ENCODE results near the gene CARMIL1.

The CARMIL1 gene

GRCh38 chr6:25623065-25623464 is 343.9 kb downstream of the CARMIL1 start:
- Histone ChIP-seq H3K79me2 (ENCODE audit: low read length) (no peaks in the 10 kb centered on the region), H3K4me2 (ENCODE audit: low read length) (no peak overlapping the region), H4K20me1 (ENCODE audit: insufficient read depth, low read length) (no peaks in the 10 kb centered on the region), H3K27me3 (ENCODE audit: low read depth, low read length) (peaks cover 19% of the 10 kb centered on the region), H3K27ac (ENCODE audit: low read length) (no peak overlapping the region), H3K9ac (ENCODE audit: low read length) (no peak overlapping the region), H3K36me3 (replicated peaks; ENCODE audit: low read depth, low read length) (no peaks in the 10 kb centered on the region), H3K4me3 (ENCODE audit: low read length) (no peak overlapping the region), H2AFZ (ENCODE audit: low read depth, low read length) (no peak overlapping the region), H3K4me1 (ENCODE audit: low read length) (peaks cover 14% of the 10 kb centered on the region), H3K9me3 (ENCODE audit: insufficient read depth, low read length) (no peaks in the 10 kb centered on the region)
- TF ChIP-seq, protein P1, sequence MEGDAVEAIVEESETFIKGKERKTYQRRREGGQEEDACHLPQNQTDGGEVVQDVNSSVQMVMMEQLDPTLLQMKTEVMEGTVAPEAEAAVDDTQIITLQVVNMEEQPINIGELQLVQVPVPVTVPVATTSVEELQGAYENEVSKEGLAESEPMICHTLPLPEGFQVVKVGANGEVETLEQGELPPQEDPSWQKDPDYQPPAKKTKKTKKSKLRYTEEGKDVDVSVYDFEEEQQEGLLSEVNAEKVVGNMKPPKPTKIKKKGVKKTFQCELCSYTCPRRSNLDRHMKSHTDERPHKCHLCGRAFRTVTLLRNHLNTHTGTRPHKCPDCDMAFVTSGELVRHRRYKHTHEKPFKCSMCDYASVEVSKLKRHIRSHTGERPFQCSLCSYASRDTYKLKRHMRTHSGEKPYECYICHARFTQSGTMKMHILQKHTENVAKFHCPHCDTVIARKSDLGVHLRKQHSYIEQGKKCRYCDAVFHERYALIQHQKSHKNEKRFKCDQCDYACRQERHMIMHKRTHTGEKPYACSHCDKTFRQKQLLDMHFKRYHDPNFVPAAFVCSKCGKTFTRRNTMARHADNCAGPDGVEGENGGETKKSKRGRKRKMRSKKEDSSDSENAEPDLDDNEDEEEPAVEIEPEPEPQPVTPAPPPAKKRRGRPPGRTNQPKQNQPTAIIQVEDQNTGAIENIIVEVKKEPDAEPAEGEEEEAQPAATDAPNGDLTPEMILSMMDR (IDR thresholded peaks at IDR 0.05; ENCODE audit: low read depth, low read length) = no peak
- no peak for TF ChIP-seq EZH2phosphoT487 (IDR thresholded peaks at IDR 0.05; ENCODE audit: low read depth)

DNA sequence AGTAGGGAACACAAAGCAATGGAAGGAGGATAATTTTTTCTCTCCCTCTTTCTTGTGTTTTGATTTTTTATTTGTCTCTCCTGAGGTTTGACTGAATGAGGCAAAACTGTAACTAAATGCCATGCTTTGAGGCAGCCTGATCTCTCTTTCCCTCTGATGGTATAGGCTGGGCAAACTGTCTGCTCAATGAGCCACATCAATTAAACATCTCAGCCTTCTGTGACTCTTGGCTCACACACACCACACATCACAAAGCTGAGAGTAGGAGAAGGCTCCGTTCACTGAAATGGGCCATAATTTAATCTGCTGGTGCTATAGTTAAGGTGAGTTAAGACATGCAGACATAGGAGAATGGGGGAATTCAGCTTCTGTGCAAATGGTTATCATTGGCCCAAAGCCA is 344.7 kb downstream of the CARMIL1 start:
- Histone ChIP-seq H3K9ac (ENCODE audit: low read length) (no peak overlapping the region), H2AFZ (ENCODE audit: low read depth, low read length) (no peak overlapping the region), H3K4me3 (ENCODE audit: low read length) (no peak overlapping the region), H4K20me1 (ENCODE audit: insufficient read depth, low read length) (no peaks in the 10 kb centered on the region), H3K36me3 (replicated peaks; ENCODE audit: low read depth, low read length) (no peaks in the 10 kb centered on the region), H3K4me2 (ENCODE audit: low read length) (no peak overlapping the region), H3K27me3 (ENCODE audit: low read depth, low read length) (peaks cover 11% of the 10 kb centered on the region), H3K79me2 (ENCODE audit: low read length) (no peaks in the 10 kb centered on the region), H3K9me3 (ENCODE audit: insufficient read depth, low read length) (no peaks in the 10 kb centered on the region), H3K27ac (ENCODE audit: low read length) (no peak overlapping the region), H3K4me1 (ENCODE audit: low read length) (peaks cover 6% of the 10 kb centered on the region)
- TF ChIP-seq EZH2phosphoT487 (IDR thresholded peaks at IDR 0.05; ENCODE audit: low read depth) = no peak
- TF ChIP-seq, protein P1 (IDR thresholded peaks at IDR 0.05; ENCODE audit: low read depth, low read length) = no peak

DNA sequence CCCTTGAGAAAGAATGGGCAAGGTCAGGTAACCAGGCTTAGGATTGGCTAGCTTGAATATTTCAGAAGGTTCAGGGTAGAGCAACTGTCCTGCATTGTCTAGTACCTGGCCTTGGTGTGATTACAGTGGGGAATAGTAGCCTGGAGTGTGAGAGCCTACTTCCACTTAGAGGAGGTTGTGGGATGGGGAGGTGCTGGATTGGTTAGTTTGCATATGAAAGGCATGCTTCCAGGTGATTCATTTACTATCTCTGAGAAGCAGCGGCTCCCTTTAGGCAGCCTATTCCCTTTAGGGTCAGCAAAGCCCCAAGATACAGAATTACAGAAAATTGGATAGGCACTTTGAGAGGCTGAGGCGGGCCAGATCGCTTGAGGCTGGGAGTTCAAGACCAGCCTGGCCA is 347.8 kb downstream of the CARMIL1 start:
- H3K9ac ChIP-seq (ENCODE audit: low read length) = no peak overlapping the region
- H3K9me3 ChIP-seq (ENCODE audit: insufficient read depth, low read length) = no peaks in the 10 kb centered on the region
- no peaks in the 10 kb centered on the region for H3K36me3 ChIP-seq (replicated peaks; ENCODE audit: low read depth, low read length)
- no peaks in the 10 kb centered on the region for H3K4me1 ChIP-seq (ENCODE audit: low read length)
- TF ChIP-seq EZH2phosphoT487 (IDR thresholded peaks at IDR 0.05; ENCODE audit: low read depth) = no peak
- TF ChIP-seq, protein P1 (IDR thresholded peaks at IDR 0.05; ENCODE audit: low read depth, low read length) = no peak
- H3K27me3 ChIP-seq (ENCODE audit: low read depth, low read length) = peaks cover 9% of the 10 kb centered on the region; the same call in 1 of the 2 replicates
- no peaks in the 10 kb centered on the region for H3K79me2 ChIP-seq (ENCODE audit: low read length)
- H2AFZ ChIP-seq (ENCODE audit: low read depth, low read length) = no peak overlapping the region
- H3K4me3 ChIP-seq (ENCODE audit: low read length) = no peak overlapping the region
- H4K20me1 ChIP-seq (ENCODE audit: insufficient read depth, low read length) = no peaks in the 10 kb centered on the region
- no peak overlapping the region for H3K27ac ChIP-seq (ENCODE audit: low read length)
- H3K4me2 ChIP-seq (ENCODE audit: low read length) = no peak overlapping the region

DNA sequence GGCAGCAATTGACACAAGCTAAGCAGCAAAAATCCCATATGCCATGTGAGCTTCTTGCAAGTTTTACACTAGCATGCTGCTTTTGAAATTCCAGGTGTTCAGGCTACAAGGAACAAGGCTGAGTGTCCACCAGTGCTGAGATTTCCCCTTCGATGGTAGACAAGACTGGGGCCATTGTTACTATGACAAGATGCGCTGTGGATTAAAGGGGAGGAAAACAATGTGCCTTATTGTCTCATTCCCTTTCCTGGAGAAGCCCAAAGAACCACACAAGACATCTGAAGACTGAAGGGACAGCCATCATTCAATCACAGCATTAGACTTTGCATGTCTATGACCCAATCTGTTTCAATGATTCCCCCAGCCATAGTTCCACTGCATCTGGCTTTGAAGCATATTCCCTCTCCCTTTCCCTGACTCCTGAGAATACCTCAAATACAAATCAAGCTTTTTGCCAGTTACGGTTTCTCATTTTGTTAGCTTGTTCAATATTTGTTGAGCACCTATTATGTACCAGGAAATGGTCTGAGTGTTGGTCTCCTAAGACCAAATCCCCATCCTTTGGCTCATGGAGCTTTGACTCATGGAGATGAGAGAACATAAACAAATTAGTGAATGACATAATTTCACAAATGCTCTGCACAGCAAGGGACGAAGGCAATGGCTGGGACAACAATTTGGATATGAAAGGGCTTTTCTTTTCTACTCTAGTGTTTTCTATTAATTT is 349.5 kb downstream of the CARMIL1 start:
- Histone ChIP-seq H3K79me2 (ENCODE audit: low read length) (no peaks in the 10 kb centered on the region), H3K4me2 (ENCODE audit: low read length) (no peak overlapping the region), H3K27ac (ENCODE audit: low read length) (no peak overlapping the region), H3K36me3 (replicated peaks; ENCODE audit: low read depth, low read length) (no peaks in the 10 kb centered on the region), H3K4me1 (ENCODE audit: low read length) (no peaks in the 10 kb centered on the region), H2AFZ (ENCODE audit: low read depth, low read length) (no peak overlapping the region), H4K20me1 (ENCODE audit: insufficient read depth, low read length) (no peaks in the 10 kb centered on the region), H3K9me3 (ENCODE audit: insufficient read depth, low read length) (no peaks in the 10 kb centered on the region), H3K4me3 (ENCODE audit: low read length) (no peak overlapping the region), H3K27me3 (ENCODE audit: low read depth, low read length) (peaks cover 9% of the 10 kb centered on the region; the same call in 1 of the 2 replicates), H3K9ac (ENCODE audit: low read length) (no peak overlapping the region)
- no peak for TF ChIP-seq EZH2phosphoT487 (IDR thresholded peaks at IDR 0.05; ENCODE audit: low read depth)
- TF ChIP-seq, protein P1 (IDR thresholded peaks at IDR 0.05; ENCODE audit: low read depth, low read length) = no peak
